ENCODE measurements around the gene SCG5. TPM values are rescaled to one million over a fixed set of nuclear protein-coding genes. Genes with fewer than 3 reads are reported as not detected.

The SCG5 gene
- total and polyA plus RNA-seq, 2 donors, result 2.4 to 14.9 TPM

DNA sequence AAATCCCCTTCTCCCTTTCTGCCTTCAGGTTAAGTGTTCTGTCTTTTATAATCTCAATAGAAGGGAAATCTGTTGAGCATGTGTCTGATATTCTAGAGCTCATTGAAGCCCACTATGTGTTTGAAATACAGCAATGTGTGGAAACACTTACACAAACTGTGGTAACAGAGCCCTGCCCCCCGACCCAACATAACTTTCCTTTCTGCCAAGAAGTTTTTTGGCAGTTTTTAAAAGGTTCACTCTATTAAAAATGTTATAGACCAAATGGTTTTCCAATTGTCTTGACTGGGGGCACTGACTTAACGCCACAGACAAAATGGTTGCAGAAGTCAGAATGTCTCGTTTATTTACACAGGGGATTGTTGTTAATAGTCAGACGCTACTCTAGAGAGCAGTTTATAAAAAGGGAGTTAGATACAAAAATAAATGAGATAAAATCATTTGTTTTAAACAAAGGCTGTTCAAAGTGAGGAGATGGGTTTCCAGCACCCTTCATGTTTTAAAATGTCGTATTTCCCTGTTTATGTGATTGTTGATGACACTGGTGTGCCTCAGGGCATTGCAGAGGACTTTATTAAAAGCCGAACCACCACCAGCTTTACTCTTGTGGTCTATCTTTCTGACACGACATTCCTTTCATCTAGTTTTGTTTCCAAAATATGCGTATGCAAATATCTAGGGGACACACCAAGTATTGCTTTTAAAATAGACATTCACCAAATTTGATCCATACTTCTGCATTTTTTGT lies 49.6 kb downstream of the SCG5 start:
- Histone ChIP-seq H3K4me3 (ENCODE audit: low read depth, low read length) (no peak overlapping the region), H3K4me1 (ENCODE audit: insufficient read depth) (no peaks in the 10 kb centered on the region), H3K36me3 (ENCODE audit: insufficient read depth) (no peaks in the 10 kb centered on the region), H3K27ac (ENCODE audit: low read depth) (no peak overlapping the region)
- WGBS, result 48% methylated on average over 8 of the region's 8 CpGs
- DNase-seq (ENCODE audit: extremely low spot score), result no peak

GRCh38 chr15:32691689-32692038 lies 50.2 kb downstream of the SCG5 start:
- 82% methylated on average over 10 of the region's 10 CpGs for WGBS
- no peak for DNase-seq (ENCODE audit: extremely low spot score)
- Histone ChIP-seq H3K4me1 (ENCODE audit: insufficient read depth) (no peaks in the 10 kb centered on the region), H3K36me3 (ENCODE audit: insufficient read depth) (no peaks in the 10 kb centered on the region), H3K4me3 (ENCODE audit: low read depth, low read length) (no peak overlapping the region), H3K27ac (ENCODE audit: low read depth) (no peak overlapping the region)

- Histone ChIP-seq H3K4me3 (ENCODE audit: low read depth, low read length) (no peak overlapping the region), H3K36me3 (ENCODE audit: insufficient read depth) (no peaks in the 10 kb centered on the region), H3K27ac (ENCODE audit: low read depth) (no peak overlapping the region), H3K4me1 (ENCODE audit: insufficient read depth) (no peaks in the 10 kb centered on the region)
- WGBS, result 88% methylated on average over 2 of the region's 2 CpGs
- no peak for DNase-seq (ENCODE audit: extremely low spot score)
These were observed 50.8 kb downstream of the SCG5 start for GRCh38 chr15:32692286-32692685.

GRCh38 chr15:32694222-32694983 lies 52.9 kb downstream of the SCG5 start:
- no peak for DNase-seq (ENCODE audit: extremely low spot score)
- H3K4me3 ChIP-seq (ENCODE audit: low read depth, low read length), result no peak overlapping the region
- H3K4me1 ChIP-seq (ENCODE audit: insufficient read depth), result no peaks in the 10 kb centered on the region
- no peak overlapping the region for H3K27ac ChIP-seq (ENCODE audit: low read depth)
- H3K36me3 ChIP-seq (ENCODE audit: insufficient read depth), result no peaks in the 10 kb centered on the region
- 99% methylated on average over 3 of the region's 3 CpGs for WGBS

GRCh38 chr15:32698773-32699390 lies 57.4 kb downstream of the SCG5 start:
- 83% methylated on average over 5 of the region's 5 CpGs for WGBS
- Histone ChIP-seq H3K27ac (ENCODE audit: low read depth) (no peak overlapping the region), H3K36me3 (ENCODE audit: insufficient read depth) (no peaks in the 10 kb centered on the region), H3K4me3 (ENCODE audit: low read depth, low read length) (no peak overlapping the region), H3K4me1 (ENCODE audit: insufficient read depth) (no peaks in the 10 kb centered on the region)
- no peak for DNase-seq (ENCODE audit: extremely low spot score)

DNA sequence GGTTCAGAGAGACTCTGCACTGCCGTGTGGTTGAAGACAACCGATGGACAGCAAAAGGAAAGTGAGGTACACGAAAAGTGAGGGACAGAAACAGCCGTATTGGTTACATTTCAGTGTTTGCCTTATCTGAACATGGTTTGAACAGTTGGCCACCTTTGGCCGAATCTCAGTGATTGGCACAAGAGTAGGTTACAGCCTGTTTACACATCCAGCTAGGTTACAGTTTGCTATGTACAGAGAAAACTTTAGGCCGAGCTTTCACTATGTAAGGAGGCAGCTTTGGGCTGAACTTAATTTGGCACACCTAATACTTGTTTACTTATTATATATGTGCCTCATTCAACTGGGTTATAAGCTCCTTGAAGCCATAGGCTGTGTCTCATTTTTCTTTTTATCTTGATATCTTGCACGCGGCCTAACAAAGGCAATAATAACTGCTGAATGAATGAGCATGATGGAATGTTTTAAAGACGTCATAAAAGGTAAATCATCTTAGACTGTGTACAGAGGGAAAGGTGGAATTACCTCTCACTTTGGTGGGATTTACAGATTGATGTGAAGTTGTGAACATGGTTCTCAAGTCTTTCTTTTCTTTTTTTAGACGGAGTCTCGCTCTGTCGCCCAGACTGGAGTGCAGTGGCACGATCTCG lies 59.1 kb downstream of the SCG5 start:
- Histone ChIP-seq H3K4me1 (ENCODE audit: insufficient read depth) (no peaks in the 10 kb centered on the region), H3K4me3 (ENCODE audit: low read depth, low read length) (no peak overlapping the region), H3K27ac (ENCODE audit: low read depth) (no peak overlapping the region), H3K36me3 (ENCODE audit: insufficient read depth) (no peaks in the 10 kb centered on the region)
- WGBS, result 83% methylated on average over 14 of the region's 14 CpGs
- no peak for DNase-seq (ENCODE audit: extremely low spot score)

GRCh38 chr15:32701863-32702262 lies 60.4 kb downstream of the SCG5 start:
- H3K36me3 ChIP-seq (ENCODE audit: insufficient read depth), result no peaks in the 10 kb centered on the region
- 63% methylated on average over 3 of the region's 3 CpGs for WGBS
- no peak for DNase-seq (ENCODE audit: extremely low spot score)
- H3K27ac ChIP-seq (ENCODE audit: low read depth), result no peak overlapping the region
- H3K4me1 ChIP-seq (ENCODE audit: insufficient read depth), result no peaks in the 10 kb centered on the region
- H3K4me3 ChIP-seq (ENCODE audit: low read depth, low read length), result no peak overlapping the region

DNA sequence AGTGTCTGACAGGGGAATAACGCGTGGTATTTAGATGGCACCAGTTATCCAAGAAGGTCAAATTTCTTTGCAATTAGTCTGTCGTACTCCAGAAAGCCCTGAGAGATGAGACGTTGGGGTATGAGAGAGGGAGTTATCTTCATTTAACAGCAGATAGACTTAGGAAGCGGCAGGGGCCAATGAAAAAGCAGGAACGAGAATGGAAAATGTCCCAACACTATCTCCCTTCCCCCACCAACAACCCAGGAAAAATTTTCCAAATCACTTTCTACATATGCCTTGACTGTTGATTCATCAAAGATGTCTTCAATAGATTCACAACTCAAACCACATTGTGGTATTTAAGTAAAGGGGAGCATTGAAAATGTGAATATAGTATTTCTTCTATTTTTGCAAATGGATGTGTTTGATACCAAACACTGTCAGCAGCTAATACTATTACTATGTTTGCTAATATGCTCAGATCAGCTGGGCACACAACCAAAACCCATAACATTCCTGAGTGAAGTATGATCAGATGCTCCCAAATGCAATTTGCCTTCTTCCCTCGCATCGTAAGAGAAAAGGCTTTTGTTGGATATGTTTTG lies 63.0 kb downstream of the SCG5 start:
- no peak overlapping the region for H3K27ac ChIP-seq (ENCODE audit: low read depth)
- no peak overlapping the region for H3K4me3 ChIP-seq (ENCODE audit: low read depth, low read length)
- no peaks in the 10 kb centered on the region for H3K36me3 ChIP-seq (ENCODE audit: insufficient read depth)
- 49% methylated on average over 8 of the region's 8 CpGs for WGBS
- no peaks in the 10 kb centered on the region for H3K4me1 ChIP-seq (ENCODE audit: insufficient read depth)
- DNase-seq (ENCODE audit: extremely low spot score), result no peak

GRCh38 chr15:32705446-32705845 lies 63.9 kb downstream of the SCG5 start:
- WGBS, result 86% methylated on average over 2 of the region's 2 CpGs
- no peaks in the 10 kb centered on the region for H3K36me3 ChIP-seq (ENCODE audit: insufficient read depth)
- no peaks in the 10 kb centered on the region for H3K4me1 ChIP-seq (ENCODE audit: insufficient read depth)
- no peak for DNase-seq (ENCODE audit: extremely low spot score)
- no peak overlapping the region for H3K27ac ChIP-seq (ENCODE audit: low read depth)
- no peak overlapping the region for H3K4me3 ChIP-seq (ENCODE audit: low read depth, low read length)

DNA sequence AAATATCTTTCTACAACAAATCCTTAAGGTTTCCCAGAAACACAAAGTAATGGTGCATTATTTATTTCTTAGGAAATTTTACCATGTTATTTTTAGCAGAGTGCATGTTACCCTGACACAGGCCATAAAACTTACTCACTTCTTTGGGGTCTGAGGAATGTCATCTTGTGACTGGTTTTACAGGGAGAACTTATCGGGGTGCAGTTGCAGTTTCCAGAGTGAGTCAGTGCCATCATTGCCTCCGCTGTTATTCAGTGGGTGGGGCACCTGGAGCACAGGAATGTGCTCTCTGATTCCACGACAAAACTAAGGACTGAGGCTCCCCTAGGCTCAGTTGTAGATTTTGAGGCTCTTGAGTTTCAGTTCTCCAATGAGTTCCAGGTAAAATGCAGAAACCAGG lies 65.2 kb downstream of the SCG5 start:
- no peaks in the 10 kb centered on the region for H3K4me1 ChIP-seq (ENCODE audit: insufficient read depth)
- no peak for DNase-seq (ENCODE audit: extremely low spot score)
- WGBS, result 67% methylated on average over 3 of the region's 3 CpGs
- no peak overlapping the region for H3K27ac ChIP-seq (ENCODE audit: low read depth)
- no peaks in the 10 kb centered on the region for H3K36me3 ChIP-seq (ENCODE audit: insufficient read depth)
- no peak overlapping the region for H3K4me3 ChIP-seq (ENCODE audit: low read depth, low read length)

DNA sequence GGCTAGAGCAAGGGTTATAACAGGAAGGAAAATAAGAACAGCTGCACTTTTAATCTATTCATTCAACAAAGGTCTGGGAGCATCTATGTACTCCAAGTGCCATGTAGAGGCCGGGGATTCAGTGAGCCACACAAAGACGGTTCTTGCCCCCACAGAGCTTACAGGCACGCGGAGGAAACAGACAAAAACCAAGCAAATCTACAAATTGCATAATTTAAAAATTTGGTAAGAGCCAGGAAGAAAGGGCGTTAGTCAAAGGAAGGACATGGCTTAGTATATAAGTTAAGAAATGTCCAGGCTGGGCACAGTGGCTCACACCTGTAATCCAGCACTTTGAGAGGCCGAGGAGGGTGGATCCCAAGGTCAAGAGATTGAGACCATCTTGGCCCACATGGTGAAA lies 65.9 kb downstream of the SCG5 start:
- DNase-seq (ENCODE audit: extremely low spot score), result no peak
- WGBS, result 76% methylated on average over 6 of the region's 6 CpGs
- H3K27ac ChIP-seq (ENCODE audit: low read depth), result no peak overlapping the region

DNA sequence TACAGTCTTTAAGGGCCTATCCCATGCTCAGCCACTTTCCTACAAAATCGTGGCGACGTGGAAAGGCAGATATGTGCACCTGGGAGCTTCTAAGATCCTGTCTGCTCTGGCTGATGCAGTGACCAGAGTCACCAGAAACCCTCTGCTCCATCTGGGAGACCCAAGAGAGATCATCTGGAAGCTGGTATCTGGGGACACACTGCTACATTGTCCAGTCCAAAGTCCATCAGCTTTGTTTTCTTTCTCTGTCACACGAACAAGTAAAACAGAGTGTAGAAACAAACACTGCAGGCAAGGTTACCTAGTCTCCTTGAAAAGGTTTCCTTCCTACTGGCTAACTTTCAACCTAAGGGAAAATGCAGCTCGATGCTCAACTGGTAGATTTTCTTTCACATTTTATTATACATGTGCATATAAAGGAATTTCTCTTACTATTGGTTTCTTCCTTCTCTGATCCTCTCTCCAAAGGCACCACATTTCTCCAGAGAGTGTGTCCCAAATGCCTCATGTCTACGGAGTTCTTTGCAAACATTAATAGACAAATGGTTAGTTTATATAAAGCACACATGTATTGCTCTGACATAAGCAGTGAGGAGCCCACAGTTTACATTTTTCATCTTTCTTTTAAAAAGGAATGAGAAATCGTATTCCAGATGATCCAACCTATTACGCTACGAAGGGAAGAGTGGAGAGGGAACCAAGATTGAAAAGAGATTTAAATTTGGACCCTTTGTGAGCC lies 68.0 kb downstream of the SCG5 start:
- 69% methylated on average over 9 of the region's 9 CpGs for WGBS
- Histone ChIP-seq H3K4me1 (ENCODE audit: insufficient read depth) (no peaks in the 10 kb centered on the region), H3K36me3 (ENCODE audit: insufficient read depth) (no peaks in the 10 kb centered on the region), H3K4me3 (ENCODE audit: low read depth, low read length) (no peak overlapping the region), H3K27ac (ENCODE audit: low read depth) (no peak overlapping the region)
- no peak for DNase-seq (ENCODE audit: extremely low spot score)

More for the DNA sequence above, 65.9 kb downstream of the SCG5 start:
- no peak overlapping the region for H3K4me3 ChIP-seq (ENCODE audit: low read depth, low read length)
- H3K36me3 ChIP-seq (ENCODE audit: insufficient read depth), result no peaks in the 10 kb centered on the region
- H3K4me1 ChIP-seq (ENCODE audit: insufficient read depth), result no peaks in the 10 kb centered on the region

GRCh38 chr15:32715276-32715675 lies 73.8 kb downstream of the SCG5 start:
- no peaks in the 10 kb centered on the region for H3K36me3 ChIP-seq (ENCODE audit: insufficient read depth)
- H3K27ac ChIP-seq (ENCODE audit: low read depth), result no peak overlapping the region
- no peak for DNase-seq (ENCODE audit: extremely low spot score)
- H3K4me1 ChIP-seq (ENCODE audit: insufficient read depth), result peaks cover 1% of the 10 kb centered on the region
- H3K4me3 ChIP-seq (ENCODE audit: low read depth, low read length), result no peak overlapping the region
- WGBS, result 66% methylated on average over 4 of the region's 4 CpGs

Measured in urinary bladder (tissue), 4 donors.